WTC11 (cell line): ENCODE measurements around the gene NTN1. TPM values are rescaled to one million over a fixed set of nuclear protein-coding genes. Genes with fewer than 3 reads are reported as not detected.
A peak's percentile ranks its signal among the peaks of the same experiment; 100 is the strongest.

Experiments
- ATAC-seq: fragments of 200-7000 bp; cut with Tn5 transposase; 2 replicates; pipeline ENCODE4 v1.10.0; 2021; ENCODE audit warnings: mild to moderate bottlenecking, moderate library complexity
- CTCF ChIA-PET: fragments of 300-600 bp; sonication (Branson Sonifier 250); formaldehyde crosslinking; loops from one replicate; lab custom pipeline; 2021; ENCODE audit warnings: antibody characterized with exemption; lab: Charles Lee
- POLR2A ChIA-PET: fragments of 350-600 bp; sonication (Branson Sonifier 250); formaldehyde crosslinking; loops from one replicate; lab custom pipeline; 2021; ENCODE audit warnings: antibody characterized with exemption; lab: Charles Lee
- DNase-seq: peaks from one replicate; pipeline ENCODE4 v3.0.0; 2021; ENCODE audit warnings: low spot score
- H3K27ac Mint-ChIP-seq: 2 replicates; pipeline ENCODE4 v1.8.0; 2021; ENCODE audit warnings: mixed read lengths
- H3K27me3 Mint-ChIP-seq: 2 replicates; pipeline ENCODE4 v1.8.0; 2021; ENCODE audit warnings: low read depth, mild to moderate bottlenecking, moderate library complexity, mixed read lengths
- H3K36me3 Mint-ChIP-seq: 2 replicates; pipeline ENCODE4 v1.8.0; 2021; ENCODE audit warnings: mixed read lengths
- H3K4me1 Mint-ChIP-seq: 2 replicates; pipeline ENCODE4 v1.8.0; 2022; ENCODE audit warnings: mixed read lengths
- H3K4me3 Mint-ChIP-seq: 2 replicates; pipeline ENCODE4 v1.8.0; 2021; ENCODE audit warnings: mild to moderate bottlenecking, moderate library complexity, mixed read lengths
- H3K9me3 Mint-ChIP-seq: 2 replicates; pipeline ENCODE4 v1.8.0; 2021; ENCODE audit warnings: mixed read lengths
- AR ChIP-seq: fragments of 250-450 bp; sonication (Bioruptor Pico); IDR thresholded peaks from 2 replicates; pipeline ENCODE4 v1.9.0; 2021; ENCODE audit warnings: mild to moderate bottlenecking
- ATF3 ChIP-seq: sonication (generic); formaldehyde crosslinking; conservative IDR thresholded peaks from 2 replicates; pipeline ENCODE4 v1.8.1; 2022; ENCODE audit warnings: mild to moderate bottlenecking, missing genetic modification reagents
- CDX4 ChIP-seq: fragments of 250-450 bp; sonication (Bioruptor Pico); IDR thresholded peaks from 2 replicates; pipeline ENCODE4 v1.9.0; 2021; ENCODE audit warnings: moderate library complexity, mild to moderate bottlenecking, inconsistent platforms, borderline replicate concordance
- CREM ChIP-seq: sonication (generic); formaldehyde crosslinking; IDR thresholded peaks from 2 replicates; pipeline ENCODE4 v1.8.1; 2022; ENCODE audit warnings: mild to moderate bottlenecking, missing genetic modification reagents, moderate library complexity
- ETV6 ChIP-seq: sonication (generic); formaldehyde crosslinking; IDR thresholded peaks from 2 replicates; pipeline ENCODE4 v1.8.1; 2022; ENCODE audit warnings: mild to moderate bottlenecking, missing genetic modification reagents
- FOXP4 ChIP-seq: sonication (generic); formaldehyde crosslinking; IDR thresholded peaks from 2 replicates; pipeline ENCODE4 v1.8.0; 2022; ENCODE audit warnings: mild to moderate bottlenecking, missing genetic modification reagents
- HMGXB4 ChIP-seq: sonication (generic); formaldehyde crosslinking; IDR thresholded peaks from 2 replicates; pipeline ENCODE4 v1.8.1; 2023; ENCODE audit warnings: mild to moderate bottlenecking, moderate library complexity, missing genetic modification reagents
- JUN ChIP-seq: sonication (generic); formaldehyde crosslinking; IDR thresholded peaks from 2 replicates; pipeline ENCODE4 v1.8.0; 2023; ENCODE audit warnings: mild to moderate bottlenecking, missing genetic modification reagents
- NFATC4 ChIP-seq: fragments of 250-450 bp; sonication (Bioruptor Pico); IDR thresholded peaks from 2 replicates; pipeline ENCODE4 v1.9.0; 2021; ENCODE audit warnings: mild to moderate bottlenecking
- NFE2L1 ChIP-seq: sonication (generic); formaldehyde crosslinking; IDR thresholded peaks from 2 replicates; pipeline ENCODE4 v1.8.1; 2023; ENCODE audit warnings: missing genetic modification reagents
- NFYB ChIP-seq: sonication (generic); formaldehyde crosslinking; conservative IDR thresholded peaks from 2 replicates; pipeline ENCODE4 v1.8.0; 2022; ENCODE audit warnings: low read depth, missing genetic modification reagents
- RELA ChIP-seq: sonication (generic); formaldehyde crosslinking; IDR thresholded peaks from 2 replicates; pipeline ENCODE4 v1.8.1; 2022; ENCODE audit warnings: missing genetic modification reagents, mild to moderate bottlenecking, borderline replicate concordance
- SP1 ChIP-seq: sonication (generic); formaldehyde crosslinking; conservative IDR thresholded peaks from 2 replicates; pipeline ENCODE4 v1.8.1; 2022; ENCODE audit warnings: missing genetic modification reagents
- TEAD1 ChIP-seq: sonication (generic); formaldehyde crosslinking; IDR thresholded peaks from 2 replicates; pipeline ENCODE4 v1.8.0; 2022; ENCODE audit warnings: mild to moderate bottlenecking, missing genetic modification reagents
- TEAD4 ChIP-seq: sonication (generic); formaldehyde crosslinking; IDR thresholded peaks from 2 replicates; pipeline ENCODE4 v1.8.0; 2022; ENCODE audit warnings: mild to moderate bottlenecking, missing genetic modification reagents
- ZBTB21 ChIP-seq: sonication (generic); formaldehyde crosslinking; IDR thresholded peaks from 2 replicates; pipeline ENCODE4 v1.8.1; 2023; ENCODE audit warnings: mild to moderate bottlenecking, missing genetic modification reagents, borderline replicate concordance
- ZBTB43 ChIP-seq: sonication (generic); formaldehyde crosslinking; IDR thresholded peaks from 2 replicates; pipeline ENCODE4 v1.8.1; 2023; ENCODE audit warnings: mild to moderate bottlenecking, missing genetic modification reagents
- ZMAT4 ChIP-seq: fragments of 250-450 bp; sonication (Bioruptor Pico); IDR thresholded peaks from 2 replicates; pipeline ENCODE4 v1.9.0; 2021; ENCODE audit warnings: mild to moderate bottlenecking
- ZNF416 ChIP-seq: fragments of 250-450 bp; sonication (Bioruptor Pico); IDR thresholded peaks from 2 replicates; pipeline ENCODE4 v1.9.0; 2021; ENCODE audit warnings: mild to moderate bottlenecking, inconsistent platforms
- ZNF423 ChIP-seq: fragments of 250-450 bp; sonication (Bioruptor Pico); IDR thresholded peaks from 2 replicates; pipeline ENCODE4 v2.1.2; 2022; ENCODE audit warnings: mild to moderate bottlenecking, moderate library complexity
- ZNF512 ChIP-seq: sonication (generic); formaldehyde crosslinking; IDR thresholded peaks from 2 replicates; pipeline ENCODE4 v1.8.1; 2022; ENCODE audit warnings: missing genetic modification reagents, borderline replicate concordance
- total RNA-seq: library from RNA; stranded (reverse); gene quantifications from 3 replicates; pipeline ENCODE4 v1.2.3, GENCODE V29; 2021

Gene NTN1
- total RNA-seq, 1 experiment from 2014 or later, result 5.5 TPM

- CTCF ChIA-PET, result no interaction called here
- peak overlapping the region; percentile 65 for H3K4me3 Mint-ChIP-seq
Observed at GRCh38 chr17:9023392-9024218, 2.3 kb downstream of the NTN1 start.

GRCh38 chr17:9024497-9024896 is 3.2 kb downstream of the NTN1 start:
- 0 out of 2 replicates have a peak, but pooled peaks have one; percentile 7 for ATAC-seq
- peak overlapping the region; percentile 65 for H3K4me3 Mint-ChIP-seq
- peaks cover 3% of the 10 kb centered on the region; the same call in 1 of the 2 replicates for H3K36me3 Mint-ChIP-seq
- H3K4me1 Mint-ChIP-seq, result peaks cover 63% of the 10 kb centered on the region
- peak; percentile 37 for DNase-seq
- no peaks in the 10 kb centered on the region for H3K9me3 Mint-ChIP-seq
- ChIA-PET CTCF (no interaction called here), POLR2A (no interaction called here)
- TF ChIP-seq ZNF512 (no peak), JUN (no peak), ZNF416 (CRISPR knock-in tag) (no peak), SP1 (CRISPR knock-in tag) (no peak)
- no peak overlapping the region for H3K27ac Mint-ChIP-seq
- peaks cover 78% of the 10 kb centered on the region for H3K27me3 Mint-ChIP-seq

More at GRCh38 chr17:9023392-9024218, 2.3 kb downstream of the NTN1 start:
- TF ChIP-seq FOXP4 (peak; percentile 10; the same call in 1 of the 2 replicates), ZNF423 (CRISPR knock-in tag) (no peak), ATF3 (no peak), HMGXB4 (CRISPR knock-in tag) (no peak), ETV6 (CRISPR knock-in tag) (0 out of 2 replicates have a peak, but pooled peaks have one; percentile 17)
- DNase-seq (no peak), ATAC-seq (no peak)
- no peaks in the 10 kb centered on the region for H3K9me3 Mint-ChIP-seq
- peaks cover 3% of the 10 kb centered on the region; the same call in 1 of the 2 replicates for H3K36me3 Mint-ChIP-seq
- H3K4me1 Mint-ChIP-seq, result peaks cover 57% of the 10 kb centered on the region
- POLR2A ChIA-PET, result no interaction called here
- H3K27ac Mint-ChIP-seq, result no peak overlapping the region
- peaks cover 70% of the 10 kb centered on the region for H3K27me3 Mint-ChIP-seq

- H3K36me3 Mint-ChIP-seq, result peaks cover 3% of the 10 kb centered on the region; the same call in 1 of the 2 replicates
- H3K4me3 Mint-ChIP-seq, result no peak overlapping the region
- H3K4me1 Mint-ChIP-seq, result peaks cover 57% of the 10 kb centered on the region
- POLR2A ChIA-PET, result no interaction called here
- H3K27me3 Mint-ChIP-seq, result peaks cover 80% of the 10 kb centered on the region
- no peaks in the 10 kb centered on the region for H3K9me3 Mint-ChIP-seq
- CTCF ChIA-PET, result interaction anchor here (0.7 to 2.1 kb wide), 2 partner anchors 29 to 138 kb away, joined by 3 to 6 read pairs; no protein-coding TSS in a partner anchor
- DNase-seq (no peak), ATAC-seq (no peak)
- H3K27ac Mint-ChIP-seq, result no peak overlapping the region
- TF ChIP-seq NFYB (no peak), ZBTB43 (CRISPR knock-in tag) (no peak), CREM (CRISPR knock-in tag) (no peak), AR (CRISPR knock-in tag) (no peak), TEAD1 (CRISPR knock-in tag) (no peak), TEAD4 (CRISPR knock-in tag) (no peak), ZBTB21 (no peak), CDX4 (CRISPR knock-in tag) (no peak), RELA (CRISPR knock-in tag) (no peak), ZNF416 (CRISPR knock-in tag) (no peak), NFATC4 (CRISPR knock-in tag) (no peak), NFE2L1 (CRISPR knock-in tag) (no peak), ZMAT4 (no peak)
Observed at GRCh38 chr17:9026741-9027140, 5.4 kb downstream of the NTN1 start.
